Measurements from ENCODE around the gene MAB21L3.

Gene MAB21L3

DNA sequence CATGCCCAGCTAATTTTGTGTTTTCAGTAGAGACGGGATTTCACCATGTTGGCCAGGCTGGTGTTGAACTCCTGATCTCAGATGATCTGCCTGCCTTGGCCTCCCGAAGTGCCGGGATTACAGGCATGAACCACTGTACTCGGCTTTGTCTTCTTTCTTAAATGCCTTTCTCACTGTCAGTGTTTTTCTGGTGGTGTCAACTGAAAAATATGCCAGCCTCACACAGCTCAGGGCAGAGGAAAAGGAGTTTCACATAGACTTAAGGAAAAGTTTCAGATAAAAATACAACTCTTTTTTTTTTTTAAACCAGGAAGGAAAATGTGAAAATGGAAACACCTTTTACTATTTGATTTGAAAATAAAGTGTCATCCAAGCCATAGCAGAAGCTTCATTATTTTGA is 4.6 kb upstream of the MAB21L3 start:
- H3K4me3 ChIP-seq (replicated peaks; ENCODE audit: low read depth, low read length), result no peak overlapping the region
- TF ChIP-seq CTCF (IDR thresholded peaks at IDR 0.05; ENCODE audit: low read length, missing control alignments), result no peak
- DNase-seq (ENCODE audit: low read depth), result no peak

GRCh38 chr1:116107371-116107770 is 3.8 kb upstream of the MAB21L3 start:
- no peak overlapping the region for H3K4me3 ChIP-seq (replicated peaks; ENCODE audit: low read depth, low read length)
- TF ChIP-seq CTCF (IDR thresholded peaks at IDR 0.05; ENCODE audit: low read length, missing control alignments), result no peak
- no peak for DNase-seq (ENCODE audit: low read depth)

- DNase-seq (ENCODE audit: low read depth), result no peak
- TF ChIP-seq CTCF (IDR thresholded peaks at IDR 0.05; ENCODE audit: low read length, missing control alignments), result no peak
- no peak overlapping the region for H3K4me3 ChIP-seq (replicated peaks; ENCODE audit: low read depth, low read length)
Observed at GRCh38 chr1:116111524-116112021, 374 bp downstream of the MAB21L3 start.

DNA sequence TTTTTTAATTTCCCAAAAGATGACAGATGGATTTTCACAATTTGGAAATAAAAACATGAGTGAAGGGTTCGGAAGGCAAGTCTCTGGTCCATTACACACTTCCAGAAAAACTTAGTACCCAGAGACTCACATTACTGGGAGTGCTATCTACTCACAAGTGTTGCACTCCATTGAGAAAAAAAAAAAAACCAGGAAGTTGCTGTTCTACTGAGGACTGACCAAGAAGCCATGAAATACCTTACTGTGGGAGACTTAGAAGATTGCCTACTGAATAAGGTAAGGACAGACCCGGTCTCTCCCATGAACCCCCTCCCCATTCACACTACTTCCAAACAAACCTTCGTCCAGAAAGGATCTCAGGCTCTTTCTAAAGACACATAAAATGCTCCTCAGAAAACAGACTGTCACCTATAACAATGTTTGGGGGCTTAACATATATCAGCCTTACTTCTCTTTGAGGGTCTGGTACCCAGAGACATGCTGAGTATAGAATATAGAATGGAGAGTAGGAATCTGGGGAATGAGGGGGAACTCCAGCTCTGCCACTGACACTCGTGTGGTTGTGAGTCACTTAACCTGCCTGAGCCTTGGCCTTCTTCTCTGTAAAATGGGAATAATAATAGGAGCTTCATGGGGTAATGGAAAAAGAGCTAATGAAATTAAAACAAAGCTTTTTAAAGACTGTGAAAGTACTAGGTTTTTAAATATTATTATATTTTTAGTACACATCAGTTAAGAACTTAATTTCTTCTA is 1.4 kb downstream of the MAB21L3 start:
- no peak for DNase-seq (ENCODE audit: low read depth)
- no peak for TF ChIP-seq CTCF (IDR thresholded peaks at IDR 0.05; ENCODE audit: low read length, missing control alignments)
- H3K4me3 ChIP-seq (replicated peaks; ENCODE audit: low read depth, low read length), result no peak overlapping the region

DNA sequence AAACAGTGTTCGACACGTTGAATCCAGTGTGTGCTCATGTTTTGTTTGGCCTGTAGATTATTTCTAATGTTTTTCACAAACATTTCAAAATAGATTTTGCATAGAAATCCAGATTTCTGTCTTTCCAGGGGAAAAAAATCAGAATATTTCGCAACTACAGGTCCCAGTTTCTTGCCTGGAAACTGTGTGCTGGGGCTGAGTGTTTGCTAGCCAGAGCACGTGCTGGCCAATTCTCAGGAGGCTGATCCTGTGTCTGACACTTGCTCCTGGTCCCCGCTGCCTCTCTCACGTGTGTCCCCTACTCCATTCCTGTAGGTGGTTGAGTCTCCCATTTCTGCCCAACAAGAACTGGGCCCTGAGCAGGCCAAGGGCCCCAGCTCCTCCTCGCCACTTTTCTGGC is 2.4 kb downstream of the MAB21L3 start:
- TF ChIP-seq CTCF (IDR thresholded peaks at IDR 0.05; ENCODE audit: low read length, missing control alignments), result no peak
- DNase-seq (ENCODE audit: low read depth), result no peak

DNA sequence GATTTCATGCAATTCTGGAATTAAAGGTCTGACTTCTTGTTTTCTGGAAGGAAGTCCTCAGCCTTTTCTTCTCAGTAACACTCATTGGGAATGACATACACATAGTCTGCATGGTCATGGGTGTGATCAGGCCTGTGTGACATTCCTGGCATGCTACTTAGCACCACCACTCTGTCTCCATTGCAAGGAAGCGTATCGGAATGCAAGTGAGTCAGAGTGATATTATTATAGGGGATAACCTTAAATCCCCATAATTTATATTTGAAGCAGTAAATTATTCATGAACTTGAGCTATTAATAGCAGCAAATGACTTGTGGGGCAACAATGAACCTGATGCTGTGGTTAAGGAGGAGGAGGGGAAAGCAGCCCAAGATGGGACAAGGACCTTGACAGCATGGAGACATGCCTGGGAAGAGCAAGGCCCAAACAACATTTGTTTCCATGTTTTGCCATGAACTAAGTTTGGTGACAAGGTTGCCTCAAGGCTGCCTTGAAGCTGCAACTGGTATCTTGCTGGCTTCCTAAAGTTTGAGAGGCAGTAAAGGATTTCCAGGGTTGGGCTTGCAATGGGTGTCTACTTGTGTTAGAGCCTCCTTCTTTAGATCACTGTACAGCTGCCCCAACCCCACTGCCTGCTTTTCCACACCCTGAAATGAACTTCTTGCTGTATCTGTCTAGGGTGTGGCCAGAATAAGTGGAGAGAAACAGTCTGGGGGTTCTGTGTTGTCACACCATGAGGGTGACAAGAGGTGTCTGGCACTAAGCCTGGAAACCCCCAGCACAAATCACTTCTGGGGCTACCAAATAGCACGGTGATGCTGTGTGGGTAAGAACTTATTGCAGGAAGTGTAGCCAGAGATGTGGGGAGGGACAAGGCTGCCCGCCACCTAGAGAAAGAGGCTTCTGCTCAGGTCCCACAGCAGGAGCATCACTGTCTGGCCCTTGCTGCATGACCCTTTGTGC is 4.6 kb downstream of the MAB21L3 start:
- DNase-seq (ENCODE audit: low read depth), result peak; percentile 33
- H3K4me3 ChIP-seq (replicated peaks; ENCODE audit: low read depth, low read length), result no peak overlapping the region

More for the DNA sequence above, 2.4 kb downstream of the MAB21L3 start:
- no peak overlapping the region for H3K4me3 ChIP-seq (replicated peaks; ENCODE audit: low read depth, low read length)

More for the DNA sequence above, 4.6 kb downstream of the MAB21L3 start:
- no peak for TF ChIP-seq CTCF (IDR thresholded peaks at IDR 0.05; ENCODE audit: low read length, missing control alignments)
